Measurements from ENCODE around the gene SLC8A3. TPM values are rescaled to one million over a fixed set of nuclear protein-coding genes. Genes with fewer than 3 reads are reported as not detected.

The SLC8A3 gene
- total and polyA plus RNA-seq, 10 of the 15 experiments (the other 5 are each of a cell fraction or from before 2014, with no cell fraction given): 0.04 to 0.17 (median 0.13) TPM; not detected in 3

- no peak for TF ChIP-seq ZBTB33 (IDR thresholded peaks at IDR 0.05)
- TF ChIP-seq SUZ12 (IDR thresholded peaks at IDR 0.05; ENCODE audit: unreplicated experiment): no peak
- no peak for TF ChIP-seq REST (IDR thresholded peaks at IDR 0.05; ENCODE audit: low read depth, low read length)
- TF ChIP-seq SMC3 (IDR thresholded peaks at IDR 0.05; ENCODE audit: borderline replicate concordance, low read length): peak; percentile 96
- TF ChIP-seq MYC (IDR thresholded peaks at IDR 0.05; ENCODE audit: insufficient read depth, insufficient read length, insufficient replicate concordance, low read length, severe bottlenecking): no peak
- no peak for TF ChIP-seq SRF (IDR thresholded peaks at IDR 0.05; ENCODE audit: low read depth in 2 of 2, low read length in 2 of 2)
- TF ChIP-seq IKZF1 (conservative IDR thresholded peaks at IDR 0.05): no peak
- no peak for TF ChIP-seq BCL3 (IDR thresholded peaks at IDR 0.05; ENCODE audit: borderline replicate concordance, insufficient read depth, low read depth, low read length, poor library complexity, severe bottlenecking)
- peak; percentile 92 to 95 (median 94) for TF ChIP-seq CTCF (IDR thresholded peaks at IDR 0.05 in 2 of 3, conservative IDR thresholded peaks at IDR 0.05 in 1 of 3; ENCODE audit: control insufficient read depth in 2 of 3, extremely low read depth in 1 of 3, insufficient read depth in 1 of 3, low read depth in 3 of 3, low read length in 3 of 3)
- TF ChIP-seq RAD21 (IDR thresholded peaks at IDR 0.05; ENCODE audit: insufficient read depth, low read depth, low read length): peak; percentile 99
- no peak for TF ChIP-seq KAT2A (conservative IDR thresholded peaks at IDR 0.05; ENCODE audit: control insufficient read depth, low read depth, low read length)
- no peak for TF ChIP-seq SIN3A (IDR thresholded peaks at IDR 0.05; ENCODE audit: low read depth, low read length)
Observed at GRCh38 chr14:70027785-70028428, 160.8 kb downstream of the SLC8A3 start (continued).
